LNCaP clone FGC (cell line): Measurements from ENCODE around the gene S100PBP.
A peak's percentile ranks its signal among the peaks of the same experiment; 100 is the strongest.

Experiments
- DNase-seq: peaks from one replicate; pipeline ENCODE4 v3.0.0-alpha.2; 2011; ENCODE audit warnings: low read depth
- H3K4me3 ChIP-seq: 2 replicates; pipeline ENCODE4 v1.5.1; 2011; ENCODE audit warnings: mild to moderate bottlenecking, low read depth, low read length, control low read depth
- CTCF ChIP-seq: IDR thresholded peaks from 2 replicates; pipeline ENCODE4 v1.5.1; 2012; ENCODE audit warnings: mild to moderate bottlenecking; ENCODE audit not compliant: control insufficient read depth, insufficient read depth; ENCODE audit errors: extremely low read depth

S100PBP gene

DNA sequence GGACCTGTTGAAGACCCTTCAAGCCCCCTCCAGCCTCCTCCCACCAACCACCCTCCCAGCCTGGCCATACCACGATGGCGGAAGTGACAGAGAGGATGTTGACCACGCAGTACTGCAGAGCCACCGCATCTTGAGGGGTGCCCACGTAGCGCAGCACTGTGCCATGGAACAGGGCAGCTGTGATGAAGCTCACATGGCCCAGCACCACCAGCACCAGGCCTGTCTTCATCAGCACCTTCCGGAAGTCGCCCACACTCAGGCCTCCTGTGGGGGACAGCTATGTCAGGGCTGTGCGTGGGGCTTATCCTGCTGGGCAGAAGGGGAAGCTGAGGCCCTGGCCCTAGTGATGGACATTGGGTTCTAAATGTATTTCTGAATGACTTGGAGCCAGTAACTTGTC is 80.6 kb downstream of the S100PBP start:
- TF ChIP-seq CTCF, result no peak
- no peak overlapping the region for H3K4me3 ChIP-seq
- DNase-seq, result no peak

DNA sequence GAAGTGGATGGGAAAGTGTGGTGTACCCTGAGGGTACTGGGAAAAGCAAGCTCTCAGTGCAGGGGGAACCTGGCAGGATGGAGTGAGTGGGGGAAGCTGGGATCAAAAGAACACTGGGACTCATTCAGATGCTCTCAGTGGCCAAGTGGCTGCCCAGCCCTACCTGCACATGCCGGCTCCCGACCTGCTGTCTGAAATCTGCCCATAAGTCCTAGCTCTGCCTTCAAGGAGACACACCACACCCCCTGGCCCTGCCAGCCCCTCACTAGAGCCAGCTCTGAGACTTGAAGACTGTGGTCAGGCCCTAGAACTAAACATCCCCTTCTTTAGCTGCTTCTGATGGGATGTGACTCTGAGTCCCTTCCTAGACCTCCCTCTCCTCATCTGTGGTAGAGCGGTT is 81.5 kb downstream of the S100PBP start:
- no peak for DNase-seq
- TF ChIP-seq CTCF, result no peak
- H3K4me3 ChIP-seq, result no peak overlapping the region

DNA sequence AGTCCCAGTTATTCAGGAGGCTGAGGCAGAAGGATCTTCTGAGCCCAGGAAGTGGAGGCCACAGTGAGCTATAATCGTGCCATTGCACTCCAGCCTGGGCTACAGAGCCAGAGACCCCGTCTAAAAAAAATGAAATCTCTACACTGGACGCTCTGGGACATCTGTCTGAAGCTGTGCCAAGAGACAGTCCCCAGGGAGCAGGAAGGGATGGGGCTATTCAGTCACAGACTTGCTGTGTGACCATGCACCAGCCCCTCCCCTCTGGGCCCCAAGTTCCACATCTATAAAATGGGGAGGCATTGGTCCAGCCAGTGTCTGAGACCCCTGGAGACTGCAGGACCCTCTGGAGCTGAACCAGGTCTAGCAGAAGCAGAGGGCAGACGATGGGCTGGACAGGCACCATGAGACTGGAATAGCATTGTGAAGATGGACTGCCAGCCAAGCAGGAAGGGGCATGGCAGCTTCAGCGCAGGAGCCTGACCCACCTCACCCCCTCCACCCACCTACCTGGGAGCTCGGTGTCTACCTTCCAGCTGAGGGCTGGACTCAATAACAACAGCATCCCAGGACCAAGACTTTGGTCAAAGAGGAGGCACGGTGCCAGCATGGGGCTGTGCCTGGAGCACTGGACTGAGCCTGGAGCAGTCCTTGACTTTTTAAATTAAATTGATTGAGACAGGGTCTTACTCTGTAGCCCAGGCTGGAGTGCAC is 82.3 kb downstream of the S100PBP start:
- TF ChIP-seq CTCF, result no peak
- no peak for DNase-seq
- H3K4me3 ChIP-seq, result no peak overlapping the region

DNA sequence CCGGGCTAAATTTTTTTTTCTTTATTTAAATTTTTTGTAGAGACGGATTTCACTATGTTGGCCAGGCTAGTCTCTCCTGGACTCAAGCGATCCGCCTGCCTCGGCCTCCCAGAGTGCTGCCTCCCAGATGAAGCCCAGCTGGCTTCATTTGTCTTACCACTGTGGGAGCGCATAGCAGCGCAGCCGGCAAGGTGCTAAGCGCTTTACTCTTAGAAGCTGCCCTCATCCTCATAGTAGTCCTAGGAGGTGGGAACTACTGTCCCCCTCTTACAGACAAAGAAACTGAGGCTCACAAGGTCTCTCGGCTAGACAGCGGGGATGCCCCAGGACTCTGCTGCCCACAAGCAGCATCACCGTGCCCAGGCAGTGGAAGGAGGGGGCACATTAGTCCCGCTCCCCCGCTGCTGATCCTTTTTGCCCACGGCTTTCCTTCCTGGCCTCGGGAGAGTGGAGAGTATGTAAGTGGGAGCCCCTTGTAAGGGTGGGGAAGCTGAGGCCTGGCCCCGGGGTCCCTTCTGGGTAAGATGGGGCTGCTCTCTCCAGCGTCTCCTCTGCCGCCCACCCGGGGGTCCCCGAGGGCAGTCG is 83.0 kb downstream of the S100PBP start:
- TF ChIP-seq CTCF, result no peak
- DNase-seq, result no peak
- peak overlapping the region; percentile 79 for H3K4me3 ChIP-seq

GRCh38 chr1:32900956-32901822 is 83.7 kb downstream of the S100PBP start, which contains the start of gene TMEM54:
TSS of gene TMEM54 (minus strand) at chr1:32901389. CDS start at chr1:32901238, 151 bp downstream.
- no peak for DNase-seq
- H3K4me3 ChIP-seq, result peak within 1 kb of the TSS; percentile 79
- no peak for TF ChIP-seq CTCF

- peak overlapping the region; percentile 67 for H3K4me3 ChIP-seq
- no peak for TF ChIP-seq CTCF
- DNase-seq, result no peak
These were observed 84.5 kb downstream of the S100PBP start for GRCh38 chr1:32901823-32902534.
